HCT116 (cell line): ENCODE data around the gene GARS1.

Experiments
- POLR2A ChIP-seq: IDR thresholded peaks from 2 replicates; pipeline ENCODE4 v1.7.0; 2011; ENCODE audit warnings: borderline replicate concordance; ENCODE audit not compliant: insufficient read depth, insufficient read length; ENCODE audit errors: extremely low read depth
- POLR2AphosphoS5 ChIP-seq: IDR thresholded peaks from 2 replicates; pipeline ENCODE4 v1.6.1; 2011; ENCODE audit warnings: mild to moderate bottlenecking, low read depth, low read length, moderate library complexity
- TF ChIP-seq, protein P1 (sequence below), 3 experiments: fragments of 200-600 bp in 1 of 3; sonication (generic) in 1 of 3; IDR thresholded peaks in 2 of 3; conservative IDR thresholded peaks in 1 of 3; 2 replicates each; pipeline ENCODE4 v1.5.1; 2012 to 2017; ENCODE audit warnings: low read depth in 2 of 3, low read length in 2 of 3, antibody characterized with exemption in 1 of 3, borderline replicate concordance in 1 of 3, control low read depth in 1 of 3, mild to moderate bottlenecking in 1 of 3, mixed read lengths in 1 of 3, mixed run types in 1 of 3, moderate library complexity in 1 of 3; ENCODE audit not compliant: insufficient read depth in 1 of 3

DNA sequence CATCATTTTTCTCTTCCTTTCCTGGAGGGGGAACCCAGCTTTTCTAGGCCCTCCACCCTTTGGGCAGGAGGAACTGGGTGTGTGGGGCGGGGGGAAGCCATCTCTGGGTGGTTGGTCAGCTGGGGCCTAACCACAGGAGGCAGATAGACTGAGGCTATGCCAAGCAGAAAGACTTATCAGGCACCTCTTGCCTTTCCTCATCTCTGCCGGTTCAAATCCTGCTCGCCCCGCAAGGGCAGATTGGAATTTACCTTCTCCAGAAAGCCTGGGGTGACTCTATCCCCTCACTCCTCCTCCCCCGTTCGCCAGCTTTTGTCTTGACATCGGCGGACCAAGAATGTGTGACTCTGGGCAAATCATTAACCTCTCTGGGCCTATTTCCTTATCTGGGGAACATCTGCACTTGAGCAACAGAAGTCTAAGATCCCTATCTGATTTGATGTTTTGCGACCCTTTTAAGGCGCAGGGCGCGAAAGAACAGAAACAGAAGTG lies 584 bp upstream of the GARS1 start:
- TF ChIP-seq POLR2A (no peak), POLR2AphosphoS5 (no peak)
- TF ChIP-seq, protein P1, sequence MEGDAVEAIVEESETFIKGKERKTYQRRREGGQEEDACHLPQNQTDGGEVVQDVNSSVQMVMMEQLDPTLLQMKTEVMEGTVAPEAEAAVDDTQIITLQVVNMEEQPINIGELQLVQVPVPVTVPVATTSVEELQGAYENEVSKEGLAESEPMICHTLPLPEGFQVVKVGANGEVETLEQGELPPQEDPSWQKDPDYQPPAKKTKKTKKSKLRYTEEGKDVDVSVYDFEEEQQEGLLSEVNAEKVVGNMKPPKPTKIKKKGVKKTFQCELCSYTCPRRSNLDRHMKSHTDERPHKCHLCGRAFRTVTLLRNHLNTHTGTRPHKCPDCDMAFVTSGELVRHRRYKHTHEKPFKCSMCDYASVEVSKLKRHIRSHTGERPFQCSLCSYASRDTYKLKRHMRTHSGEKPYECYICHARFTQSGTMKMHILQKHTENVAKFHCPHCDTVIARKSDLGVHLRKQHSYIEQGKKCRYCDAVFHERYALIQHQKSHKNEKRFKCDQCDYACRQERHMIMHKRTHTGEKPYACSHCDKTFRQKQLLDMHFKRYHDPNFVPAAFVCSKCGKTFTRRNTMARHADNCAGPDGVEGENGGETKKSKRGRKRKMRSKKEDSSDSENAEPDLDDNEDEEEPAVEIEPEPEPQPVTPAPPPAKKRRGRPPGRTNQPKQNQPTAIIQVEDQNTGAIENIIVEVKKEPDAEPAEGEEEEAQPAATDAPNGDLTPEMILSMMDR (IDR thresholded peaks at IDR 0.05 in 2 of 3, conservative IDR thresholded peaks at IDR 0.05 in 1 of 3; ENCODE audit: borderline replicate concordance in 1 of 3, insufficient read depth in 1 of 3, low read depth in 2 of 3, low read length in 2 of 3) = no peak
